HG02588 (cell line): ENCODE data around the gene OR2S2.

Source experiments
- ATAC-seq: cut with Tn5 transposase; IDR thresholded peaks from one replicate; pipeline ENCODE4 v1.9.1; 2021; ENCODE audit warnings: mild to moderate bottlenecking, moderate library complexity; ENCODE audit not compliant: unreplicated experiment

The OR2S2 gene

GRCh38 chr9:35965011-35965410, 7.1 kb upstream of the OR2S2 start:
- ATAC-seq = no peak

DNA sequence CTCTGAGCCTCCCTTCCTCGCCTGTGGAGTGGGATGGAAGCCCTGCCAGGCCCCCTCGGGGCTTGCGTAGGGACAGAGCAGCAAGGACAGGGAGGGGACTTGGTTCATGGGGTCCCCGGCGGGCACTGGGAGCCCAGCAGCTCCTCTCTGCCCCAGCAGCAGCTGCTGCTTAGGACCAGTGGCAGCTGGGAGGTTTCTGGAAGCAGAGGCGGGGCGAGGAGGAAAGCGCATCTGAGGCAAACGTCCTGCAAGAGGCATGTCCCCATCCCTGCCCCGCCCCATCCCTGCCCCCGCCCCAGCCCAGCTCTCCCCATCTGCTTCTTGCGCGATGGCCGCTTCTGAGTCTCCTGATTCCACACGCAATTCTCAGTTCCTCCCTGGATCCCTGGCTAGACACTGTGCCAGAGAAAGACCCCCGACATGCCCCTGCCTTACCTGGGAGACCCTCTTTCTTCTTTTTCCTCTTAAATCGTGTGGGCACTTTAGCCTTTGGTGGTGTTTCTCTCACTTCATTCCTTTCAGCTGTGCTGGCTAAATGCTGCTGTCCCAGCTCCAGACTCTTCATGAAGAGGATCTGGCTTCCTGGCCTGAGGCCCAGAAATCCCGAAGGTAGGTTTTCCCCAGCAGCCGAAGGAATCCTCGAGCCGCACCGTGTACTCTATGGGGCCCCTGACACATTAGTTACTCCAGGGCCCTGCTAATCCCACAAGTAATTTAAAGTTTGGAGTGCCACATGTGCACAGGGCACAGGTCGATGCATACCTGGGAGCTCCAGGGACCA, 4.4 kb upstream of the OR2S2 start:
- ATAC-seq = no peak

DNA sequence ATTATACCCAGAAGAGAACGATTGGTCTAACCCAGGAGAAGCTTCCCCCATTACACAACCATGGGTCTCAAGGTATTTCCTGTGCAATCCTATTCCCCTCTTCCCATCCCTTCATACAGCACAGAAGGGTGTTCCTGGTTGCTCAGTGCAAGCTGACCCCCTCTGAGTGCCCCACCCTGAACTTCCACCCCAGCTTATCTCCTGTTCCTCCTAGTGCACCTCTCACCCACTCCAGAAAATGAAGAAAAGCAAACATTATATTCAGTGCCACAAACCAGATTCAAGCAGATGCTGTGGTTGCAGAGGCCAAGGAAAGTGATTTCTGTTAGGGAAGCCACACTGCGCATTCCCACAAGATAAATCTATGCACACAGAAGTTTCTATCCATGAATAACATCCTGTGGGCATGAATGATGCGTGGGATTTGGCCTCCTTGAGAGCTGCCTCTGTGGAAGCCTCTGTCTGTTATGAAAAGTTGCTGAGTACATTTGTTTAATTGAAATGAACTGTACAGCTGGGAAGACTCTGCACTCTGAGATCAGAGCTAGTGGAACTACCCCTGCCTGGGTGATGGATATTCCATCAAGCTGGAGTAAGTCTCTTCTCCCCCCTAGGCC, 2.2 kb upstream of the OR2S2 start:
- ATAC-seq = no peak

- no peak for ATAC-seq
Measured at GRCh38 chr9:35956651-35957050, 1.3 kb downstream of the OR2S2 start.

- ATAC-seq = no peak
Measured at GRCh38 chr9:35954942-35955546, 2.9 kb downstream of the OR2S2 start.

DNA sequence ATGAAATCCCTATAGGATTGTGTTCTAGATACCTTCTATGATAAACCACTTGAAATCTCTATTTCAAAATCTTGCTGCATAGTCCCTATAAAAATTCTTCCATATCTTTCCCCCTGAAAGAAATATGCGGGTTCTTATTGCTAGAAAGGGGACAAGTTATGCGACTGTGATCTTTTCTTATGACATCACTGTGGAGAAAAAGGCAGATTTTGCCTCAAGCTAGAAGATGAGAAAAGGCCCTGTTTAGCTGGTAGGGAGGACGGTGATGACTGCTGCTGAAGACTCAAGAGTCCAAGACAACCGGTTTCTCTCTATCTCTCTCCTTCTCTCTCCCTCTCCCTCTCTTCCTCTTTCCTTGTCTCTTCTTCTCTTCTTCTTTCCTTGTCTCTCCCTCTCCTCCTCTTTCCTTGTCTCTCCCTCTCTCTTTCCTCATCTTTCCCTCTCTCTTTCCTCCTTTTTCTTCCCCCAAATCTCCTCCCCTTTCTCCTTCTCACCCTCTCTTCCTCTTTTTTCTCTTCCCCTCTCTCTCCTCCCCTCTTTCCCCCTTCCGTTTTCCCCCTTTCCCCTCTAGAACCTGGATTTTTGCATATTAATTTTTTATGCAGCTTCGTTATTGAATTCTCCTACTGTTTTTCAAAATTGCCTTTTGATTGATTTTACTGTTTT, 5.3 kb downstream of the OR2S2 start:
- no peak for ATAC-seq

DNA sequence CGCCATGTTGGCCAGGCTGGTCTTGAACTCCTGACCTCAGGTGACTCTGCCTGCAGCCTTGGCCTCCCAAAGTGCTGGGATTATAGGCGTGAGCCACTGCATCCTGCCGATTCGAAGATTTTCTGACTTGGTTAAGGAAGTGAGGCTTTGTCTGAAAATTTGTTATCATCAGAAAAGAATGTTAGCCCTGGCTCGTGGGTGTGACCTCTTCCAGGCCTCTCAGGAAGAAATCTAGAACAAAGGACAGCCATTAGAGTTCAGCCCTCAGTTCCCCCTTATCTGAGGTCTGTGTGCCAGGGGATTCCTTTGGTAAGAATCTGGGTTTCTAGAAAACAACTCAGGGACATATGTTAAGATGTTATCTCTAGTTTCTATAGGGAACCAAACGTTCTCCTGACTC, 6.2 kb downstream of the OR2S2 start:
- no peak for ATAC-seq

DNA sequence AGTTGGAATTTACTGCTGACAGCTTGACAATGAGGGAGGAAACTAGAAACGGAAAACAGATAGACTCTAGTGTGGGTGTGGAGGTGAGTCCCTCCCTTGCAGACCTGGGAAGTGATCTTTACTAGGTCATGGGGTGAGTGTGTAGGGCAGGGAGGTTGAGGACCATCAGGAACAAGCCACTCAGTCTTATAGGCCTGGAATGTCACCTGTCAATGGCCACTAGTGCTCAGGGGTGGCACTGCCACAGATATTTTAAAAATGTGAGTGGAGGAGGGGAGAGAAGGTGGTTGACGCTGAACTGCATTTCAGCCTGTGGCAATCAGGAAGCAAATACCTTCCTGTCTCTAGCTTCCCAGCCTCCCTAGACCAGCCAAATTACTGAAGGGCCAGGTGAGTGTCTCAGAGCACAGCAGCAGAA, 9.0 kb downstream of the OR2S2 start:
- no peak for ATAC-seq

GRCh38 chr9:35948451-35948850, 9.5 kb downstream of the OR2S2 start:
- ATAC-seq = no peak

- no peak for ATAC-seq
Measured at GRCh38 chr9:35945341-35946018, 12.5 kb downstream of the OR2S2 start.

DNA sequence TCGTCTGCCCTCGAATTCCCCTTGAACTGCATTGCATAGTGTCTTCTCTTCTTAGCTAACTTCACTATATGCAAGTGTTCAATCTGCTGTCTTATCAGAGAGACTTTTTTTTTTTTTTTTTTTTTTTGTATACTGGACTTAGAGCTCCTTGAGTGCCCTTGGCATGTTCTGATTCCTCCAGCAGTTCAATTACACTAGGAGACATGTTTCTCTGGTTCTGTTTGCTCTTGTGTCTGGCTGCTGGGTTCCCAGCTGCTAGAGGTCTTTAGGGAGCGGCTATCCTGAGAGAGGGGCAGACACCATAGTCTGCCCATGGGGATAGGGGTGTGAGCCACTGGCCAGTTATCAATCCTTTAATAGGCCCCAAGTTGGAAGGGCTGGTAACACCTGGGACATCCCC, 13.1 kb downstream of the OR2S2 start:
- ATAC-seq = no peak

DNA sequence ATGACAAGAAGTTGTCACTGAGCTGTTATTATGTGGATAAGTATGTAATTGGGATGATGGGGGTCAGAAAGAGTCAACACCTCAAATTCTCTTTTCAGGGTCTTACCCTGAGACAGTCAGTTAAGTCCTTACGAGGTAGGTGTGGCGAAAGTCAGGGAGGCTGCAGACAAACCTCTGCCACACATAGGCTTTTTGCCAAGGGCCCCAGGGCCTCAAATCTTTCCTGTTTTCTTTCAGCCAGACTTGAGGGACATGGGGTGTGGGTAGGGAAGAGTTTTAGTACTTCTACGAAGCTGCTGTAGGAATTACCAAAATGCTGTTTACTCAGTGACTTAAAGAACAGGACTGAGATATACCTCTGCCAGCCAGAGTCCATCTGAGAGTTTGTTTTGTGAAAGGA, 13.8 kb downstream of the OR2S2 start:
- ATAC-seq = no peak

DNA sequence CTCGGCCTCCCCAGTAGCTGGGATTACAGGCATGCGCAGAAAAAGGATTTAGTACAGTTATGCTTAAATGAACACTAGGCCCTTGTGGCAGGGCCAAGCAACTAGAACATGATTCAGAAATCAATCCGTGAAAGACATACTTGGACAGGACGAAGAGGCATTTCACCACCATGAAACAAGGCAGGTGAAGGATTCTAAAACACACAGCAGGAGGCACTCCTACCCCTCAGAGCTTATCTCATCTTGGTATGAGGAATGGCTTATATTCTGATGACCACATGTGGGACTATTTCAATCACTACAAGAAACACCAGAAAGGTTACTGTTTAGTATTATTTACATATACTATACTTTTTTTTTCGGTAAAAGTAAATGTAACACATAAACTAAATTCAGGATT, 15.7 kb downstream of the OR2S2 start:
- ATAC-seq = no peak

DNA sequence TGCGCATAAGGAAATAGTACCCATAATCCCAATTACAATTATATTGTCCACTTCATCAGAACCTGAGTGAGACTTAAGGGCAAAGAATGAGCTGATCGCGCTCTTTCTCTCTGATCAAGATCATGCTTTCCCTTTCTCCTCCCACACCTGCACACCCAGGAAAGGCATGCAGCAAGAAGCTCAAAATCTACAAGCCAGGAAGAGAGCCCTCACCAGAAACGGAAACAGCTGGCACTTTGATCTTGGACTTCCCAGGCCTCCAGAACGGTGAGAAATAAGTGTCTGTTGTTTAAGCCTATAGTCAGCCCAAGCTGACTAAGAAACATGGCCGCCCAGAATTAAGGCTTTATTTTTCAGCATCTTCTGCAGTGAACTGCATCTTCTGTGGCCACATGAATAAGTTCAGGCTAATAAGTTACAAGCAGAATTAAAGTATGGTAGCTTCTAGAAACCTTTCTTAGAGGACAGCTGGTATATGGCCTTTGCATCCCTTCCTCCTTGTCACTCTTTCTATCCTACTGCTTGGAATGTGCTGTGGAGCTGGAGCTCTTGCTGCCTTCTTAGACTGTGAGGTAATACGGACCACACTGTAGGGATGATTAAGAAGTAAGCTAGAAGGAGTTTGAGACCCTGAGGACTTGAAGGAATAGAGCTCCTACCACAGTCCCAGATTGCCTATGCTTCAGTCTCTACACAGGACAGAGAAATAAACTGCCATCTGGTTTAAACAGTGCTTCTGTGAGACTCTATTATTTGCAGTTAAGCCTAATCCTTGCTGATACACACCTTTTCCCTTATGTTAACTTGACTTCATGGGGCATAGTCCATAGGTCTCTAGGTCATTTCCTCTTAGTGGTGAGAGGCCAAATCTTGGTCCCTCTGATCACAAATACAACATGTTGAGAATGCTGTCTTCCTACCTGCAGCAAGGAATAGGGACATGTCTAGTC, 17.2 kb downstream of the OR2S2 start:
- no peak for ATAC-seq

DNA sequence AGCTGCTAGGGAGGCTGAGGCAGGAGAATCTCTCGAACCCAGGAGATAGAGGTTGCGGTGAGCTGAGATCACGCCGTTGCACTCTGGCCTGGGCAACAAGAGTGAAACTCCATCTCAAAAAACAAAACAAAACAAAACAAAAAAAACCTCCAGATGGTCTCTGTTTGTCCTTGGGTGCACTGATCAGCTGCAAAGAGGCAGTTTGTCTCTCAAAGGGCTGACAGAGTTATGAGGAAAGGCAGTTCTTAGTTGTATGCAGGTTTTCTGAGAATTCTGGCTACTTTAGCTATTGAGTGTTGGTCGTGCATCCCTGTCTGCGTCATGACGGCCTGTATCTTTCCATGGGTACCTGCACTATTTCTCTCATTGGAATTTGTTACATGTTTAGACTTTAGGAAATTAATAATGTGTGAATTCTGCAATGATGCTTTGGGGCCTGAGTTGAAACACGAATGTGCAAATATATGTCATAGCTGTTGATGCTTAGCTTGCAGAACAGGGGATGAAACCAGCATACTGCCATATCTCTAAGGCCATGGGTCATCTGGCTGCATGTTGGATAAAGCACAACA, 18.2 kb downstream of the OR2S2 start:
- no peak for ATAC-seq

- no peak for ATAC-seq
Measured at GRCh38 chr9:35938474-35939356, 19.2 kb downstream of the OR2S2 start.

DNA sequence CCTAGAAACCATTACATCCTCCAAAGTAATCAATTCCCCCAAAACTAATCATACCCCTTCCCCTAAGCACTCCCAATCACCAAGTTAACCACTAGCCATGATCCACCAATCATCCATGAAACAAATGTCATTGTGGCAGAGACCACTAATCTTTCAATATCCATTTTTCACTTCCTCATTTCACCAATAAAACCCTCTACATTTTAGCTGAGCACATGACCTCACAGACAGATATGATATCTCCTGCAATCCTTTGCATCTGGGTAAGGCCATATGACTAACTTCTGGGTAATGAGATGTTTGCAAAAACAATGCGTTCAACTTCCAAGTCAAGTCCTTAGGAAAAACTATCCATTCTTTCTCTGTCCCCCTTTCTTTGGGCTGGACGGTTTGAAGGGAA, 20.7 kb downstream of the OR2S2 start:
- no peak for ATAC-seq

DNA sequence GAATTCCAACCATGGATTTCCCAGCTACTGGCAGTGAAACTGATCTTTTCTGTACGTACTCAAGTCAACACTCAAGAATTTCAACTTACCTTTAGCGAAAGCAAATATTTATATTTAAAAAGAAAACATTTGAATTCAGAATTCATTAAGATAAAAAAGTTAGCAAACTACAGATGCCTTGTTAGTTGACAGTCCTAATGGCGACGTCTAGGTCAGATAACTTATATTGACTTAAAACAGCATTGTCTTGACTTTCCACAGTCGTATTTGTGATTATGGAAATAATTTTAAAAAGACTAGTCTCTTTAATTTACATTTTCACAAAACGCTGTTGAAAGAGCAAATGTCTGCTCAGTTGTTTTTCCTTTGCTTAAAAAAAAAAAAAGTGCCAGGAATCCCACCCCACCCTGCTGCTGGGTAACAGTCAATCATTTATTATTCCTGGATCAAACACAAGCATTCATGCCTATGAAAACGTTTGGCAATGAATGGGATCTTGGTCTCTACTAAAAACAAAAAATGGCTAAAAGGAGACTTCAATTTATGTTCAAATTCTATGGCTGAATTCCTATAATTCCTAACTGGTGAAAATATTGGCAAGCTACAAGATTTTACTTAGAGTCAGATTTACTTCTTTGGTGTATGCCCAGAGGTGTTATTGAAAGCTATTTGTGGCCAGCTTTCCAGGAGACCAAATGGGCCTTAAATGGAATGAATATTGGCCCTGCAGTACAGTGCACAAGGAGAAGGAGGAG, 22.0 kb downstream of the OR2S2 start:
- no peak for ATAC-seq
